ENCODE data around the gene ONECUT3. TPM values are rescaled to one million over a fixed set of nuclear protein-coding genes. Genes with fewer than 3 reads are reported as not detected.

Gene ONECUT3
- polyA plus RNA-seq, 4 donors: 0.03 TPM; not detected in 2

- peak in 1 of 4 donors; percentile 69 for DNase-seq (ENCODE audit: low read depth in 4 of 4, low spot score in 3 of 4)
Observed at GRCh38 chr19:1826557-1827521, 73.5 kb downstream of the ONECUT3 start.

- DNase-seq (ENCODE audit: low read depth in 4 of 4, low spot score in 3 of 4): no peak
Observed at GRCh38 chr19:1827566-1828278, 74.4 kb downstream of the ONECUT3 start.

- no peak for DNase-seq (ENCODE audit: low read depth in 4 of 4, low spot score in 3 of 4)
Observed at GRCh38 chr19:1828279-1829238, 75.3 kb downstream of the ONECUT3 start.

- no peak for DNase-seq (ENCODE audit: low read depth in 4 of 4, low spot score in 3 of 4)
Observed at GRCh38 chr19:1829958-1830357, 76.7 kb downstream of the ONECUT3 start.

GRCh38 chr19:1830568-1830967, 77.3 kb downstream of the ONECUT3 start:
- no peak for DNase-seq (ENCODE audit: low read depth in 4 of 4, low spot score in 3 of 4)

Other genes starting within 250 kb of the ONECUT3 start
- gene ADAMTSL5, start 240.5 kb upstream of the ONECUT3 start, polyA plus RNA-seq (ENCODE audit: insufficient read length in 4 of 4): 1 to 10 TPM in 2 of 4 donors, under 1 TPM in 2; 0.24 to 1.5 (median 0.80) TPM
- gene PLK5, start 229.4 kb upstream of the ONECUT3 start, polyA plus RNA-seq (ENCODE audit: insufficient read length in 4 of 4): under 1 TPM; 0.13 to 0.36 (median 0.16) TPM
- gene MEX3D, start 185.2 kb upstream of the ONECUT3 start, polyA plus RNA-seq (ENCODE audit: insufficient read length in 4 of 4): 10 to 100 TPM; 23.7 to 40.4 (median 26.3) TPM
- 10 to 100 TPM; 50.6 to 80.7 (median 53.1) TPM for gene MBD3, start 160.6 kb upstream of the ONECUT3 start, polyA plus RNA-seq (ENCODE audit: insufficient read length in 4 of 4)
- 100 to 1,000 TPM; 104 to 157 (median 119) TPM for gene UQCR11, start 148.0 kb upstream of the ONECUT3 start, polyA plus RNA-seq (ENCODE audit: insufficient read length in 4 of 4)
- gene TCF3, start 100.9 kb upstream of the ONECUT3 start, polyA plus RNA-seq (ENCODE audit: insufficient read length in 4 of 4): 100 to 1,000 TPM; 101 to 127 (median 108) TPM
- 1 to 10 TPM in 1 of 4 donors, under 1 TPM in 3; 0.44 to 1.0 (median 0.74) TPM for gene ATP8B3, start 58.8 kb downstream of the ONECUT3 start, polyA plus RNA-seq (ENCODE audit: insufficient read length in 4 of 4)
- gene REXO1, start 95.0 kb downstream of the ONECUT3 start, polyA plus RNA-seq (ENCODE audit: insufficient read length in 4 of 4): 10 to 100 TPM; 23.5 to 32.9 (median 25.1) TPM
- 10 to 100 TPM in 1 of 4 donors, 1 to 10 TPM in 3; 6.1 to 12.3 (median 7.1) TPM for gene KLF16, start 110.1 kb downstream of the ONECUT3 start, polyA plus RNA-seq (ENCODE audit: insufficient read length in 4 of 4)
- 10 to 100 TPM; 37.8 to 71.5 (median 40.0) TPM for gene ABHD17A, start 132.0 kb downstream of the ONECUT3 start, polyA plus RNA-seq (ENCODE audit: insufficient read length in 4 of 4)
- gene ADAT3, start 151.9 kb downstream of the ONECUT3 start, polyA plus RNA-seq (ENCODE audit: insufficient read length in 4 of 4): 1 to 10 TPM; 1.8 to 4.4 (median 2.2) TPM
- 10 to 100 TPM; 58.1 to 80.5 (median 73.0) TPM for gene SCAMP4, start 151.9 kb downstream of the ONECUT3 start, polyA plus RNA-seq (ENCODE audit: insufficient read length in 4 of 4)
- 10 to 100 TPM; 51.2 to 73.3 (median 58.7) TPM for gene CSNK1G2, start 187.7 kb downstream of the ONECUT3 start, polyA plus RNA-seq (ENCODE audit: insufficient read length in 4 of 4)

Measured in right renal pelvis (tissue), 4 donors.